Heart right ventricle (tissue), 16 donors: ENCODE data around the gene ZFY. TPM values are rescaled to one million over a fixed set of nuclear protein-coding genes. Genes with fewer than 3 reads are reported as not detected.

Experiments used
- ATAC-seq, 8 donors: fragments of 200-7000 bp; cut with Tn5 transposase; one replicate each; pipeline ENCODE4 v1.9.1; 2020; ENCODE audit warnings: mild to moderate bottlenecking in 8 of 8, moderate library complexity in 8 of 8, moderate number of reproducible peaks in 1 of 8
- DNase-seq, 2 donors: peaks; one replicate each; pipeline ENCODE4 v3.0.0-alpha.2; 2020
- H3K27ac ChIP-seq, 10 donors: fragments of 200-600 bp; sonication (generic) in 2 of 10; one replicate each; pipeline versions ENCODE4 v1.5.0 to v1.8.0; 2020 to 2022; ENCODE audit warnings: mild to moderate bottlenecking in 3 of 10
- H3K27me3 ChIP-seq, 7 donors: fragments of 200-600 bp; one replicate each; pipeline ENCODE4 v1.8.0; 2021 to 2022; ENCODE audit warnings: mild to moderate bottlenecking in 2 of 7
- H3K36me3 ChIP-seq, 9 donors: fragments of 200-600 bp; sonication (generic) in 1 of 9; one replicate each; pipeline versions ENCODE4 v1.5.0 to v1.8.0; 2020 to 2022; ENCODE audit warnings: mild to moderate bottlenecking in 2 of 9
- H3K4me1 ChIP-seq, 9 donors: fragments of 200-600 bp; sonication (generic) in 1 of 9; one replicate each; pipeline versions ENCODE4 v1.5.0 to v1.8.0; 2020 to 2022; ENCODE audit warnings: mild to moderate bottlenecking in 4 of 9
- H3K4me3 ChIP-seq, 10 donors: fragments of 200-600 bp; sonication (generic) in 2 of 10; one replicate each; pipeline versions ENCODE4 v1.5.0 to v1.8.0; 2020 to 2022; ENCODE audit warnings: mild to moderate bottlenecking in 7 of 10, moderate library complexity in 2 of 10
- H3K9me3 ChIP-seq, 11 donors: fragments of 200-600 bp in 10 of 11; sonication (generic) in 2 of 11; one replicate each; pipeline versions ENCODE4 v1.5.0 to v1.8.0; 2013 to 2022; ENCODE audit warnings: mild to moderate bottlenecking in 2 of 11, control low read depth in 1 of 11, moderate library complexity in 1 of 11
- WGBS, 2 donors: extraction: QIAGEN DNeasy Blood & Tissue Kit; methylation state at CpG; one replicate each; pipeline ENCODE4 v1.1.7; 2013; ENCODE audit warnings: inconsistent platforms in 1 of 2; 5-methylcytosine and 5-hydroxymethylcytosine counted together
- intact Hi-C, 10 donors: fragments of 100-400 bp; cut with DNase I; formaldehyde crosslinking; loops; one replicate each; pipeline versions ENCODE4 v1.11.1 to v1.14.2; 2022
- polyA plus RNA-seq, 2 donors: library from polyadenylated mRNA; stranded (reverse); fragments of 200-250 nt; gene quantifications; one replicate each; pipeline ENCODE4 v1.2.3, GENCODE V29; 2013
- total RNA-seq, 10 donors: library from RNA; stranded (reverse); fragmentation: NEBNext Ultra II Directional in 3 of 10; extraction: Animal tissue kit (Norgen Biotek cat#: 25700) in 3 of 10; gene quantifications; one replicate each; pipeline versions ENCODE4 v1.2.1 to v1.2.4, GENCODE V29; 2021 to 2023
- TF ChIP-seq, protein P1 (sequence below), 9 donors: fragments of 200-600 bp; sonication (generic) in 2 of 9; IDR thresholded peaks; one replicate each; pipeline versions ENCODE4 v1.5.0 to v1.8.0; 2021 to 2022; ENCODE audit warnings: antibody characterized with exemption in 9 of 9, mild to moderate bottlenecking in 5 of 9, moderate library complexity in 1 of 9
- donor health status: Arrhythmogenic right ventricular cardiomyopathy.
- donor health status: ischemic (EF 13 %, LVEDD 7.1; RV severe dilation, severe dysfunction).
- donor health status: healthy with polysubstance abuse.
- donor health status: DM: no; HTN: yes; CAD: no.
- donor health status: DM: no; HTN: no; CAD: no.
- donor health status: ischemic (EF 25% LVEDD 6.9; RV normal size, moderate dysfunction).
- donor health status: ischemic (EF 25% LVEDD 5.7; RV mildly dilated, moderate dysfunction).
- donor health status: healthy.
- donor health status: DM: yes; HTN: yes; CAD: no.
- donor health status: Ischemic cardiomyopathy.
- donor health status: ischemic (EF 35%, LVEDD 5.7; RV mildly dilated, moderate dysfunction).
- donor health status: nonischemic (EF 11% LVEDD 7.7; RV severe dilation, severe dysfunction).
- donor health status: DM: yes; HTN: yes; CAD: no.
- donor health status: PGD.
- donor health status: ischemic (EF 29% LVEDD 5.4; RV normal size, mild dysfunction).
- donor health status: nonischemic (EF 23%, LVEDD 6.1; RV moderate dilation, normal function).

ZFY gene
- total and polyA plus RNA-seq, 12 donors, result 2.4 to 17.1 (median 12.2) TPM; not detected in 3

GRCh38 chrY:2934078-2934477 is 1.1 kb upstream of the ZFY start:
- intact Hi-C loops, result loop anchor here in 4 of 10 donors (10.0 kb wide), 2 partner anchors 69 to 89 kb away; partner anchors contain the start of gene RPS4Y1 (in 1 of the 4)
- no peak for ATAC-seq
- TF ChIP-seq, protein P1, sequence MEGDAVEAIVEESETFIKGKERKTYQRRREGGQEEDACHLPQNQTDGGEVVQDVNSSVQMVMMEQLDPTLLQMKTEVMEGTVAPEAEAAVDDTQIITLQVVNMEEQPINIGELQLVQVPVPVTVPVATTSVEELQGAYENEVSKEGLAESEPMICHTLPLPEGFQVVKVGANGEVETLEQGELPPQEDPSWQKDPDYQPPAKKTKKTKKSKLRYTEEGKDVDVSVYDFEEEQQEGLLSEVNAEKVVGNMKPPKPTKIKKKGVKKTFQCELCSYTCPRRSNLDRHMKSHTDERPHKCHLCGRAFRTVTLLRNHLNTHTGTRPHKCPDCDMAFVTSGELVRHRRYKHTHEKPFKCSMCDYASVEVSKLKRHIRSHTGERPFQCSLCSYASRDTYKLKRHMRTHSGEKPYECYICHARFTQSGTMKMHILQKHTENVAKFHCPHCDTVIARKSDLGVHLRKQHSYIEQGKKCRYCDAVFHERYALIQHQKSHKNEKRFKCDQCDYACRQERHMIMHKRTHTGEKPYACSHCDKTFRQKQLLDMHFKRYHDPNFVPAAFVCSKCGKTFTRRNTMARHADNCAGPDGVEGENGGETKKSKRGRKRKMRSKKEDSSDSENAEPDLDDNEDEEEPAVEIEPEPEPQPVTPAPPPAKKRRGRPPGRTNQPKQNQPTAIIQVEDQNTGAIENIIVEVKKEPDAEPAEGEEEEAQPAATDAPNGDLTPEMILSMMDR (IDR thresholded peaks at IDR 0.05), result no peak
- H3K9me3 ChIP-seq, result no peaks in the 10 kb centered on the region
- peaks cover 0 to 36% (median 1%) of the 10 kb centered on the region in 9 donors for H3K4me1 ChIP-seq
- peak in 1 of 2 donors; percentile 4 for DNase-seq
- 14 to 21% methylated on average over 10 of the region's 10 CpGs for WGBS, 2 donors
- H3K36me3 ChIP-seq, result peaks cover 0 to 12% (median 0%) of the 10 kb centered on the region in 9 donors
- H3K27ac ChIP-seq, result peak overlapping the region in 6 of 10 donors; percentile 99 to 100 (median 99)
- peak overlapping the region in 6 of 10 donors; percentile 66 to 76 (median 74) for H3K4me3 ChIP-seq
- H3K27me3 ChIP-seq, result no peaks in the 10 kb centered on the region

DNA sequence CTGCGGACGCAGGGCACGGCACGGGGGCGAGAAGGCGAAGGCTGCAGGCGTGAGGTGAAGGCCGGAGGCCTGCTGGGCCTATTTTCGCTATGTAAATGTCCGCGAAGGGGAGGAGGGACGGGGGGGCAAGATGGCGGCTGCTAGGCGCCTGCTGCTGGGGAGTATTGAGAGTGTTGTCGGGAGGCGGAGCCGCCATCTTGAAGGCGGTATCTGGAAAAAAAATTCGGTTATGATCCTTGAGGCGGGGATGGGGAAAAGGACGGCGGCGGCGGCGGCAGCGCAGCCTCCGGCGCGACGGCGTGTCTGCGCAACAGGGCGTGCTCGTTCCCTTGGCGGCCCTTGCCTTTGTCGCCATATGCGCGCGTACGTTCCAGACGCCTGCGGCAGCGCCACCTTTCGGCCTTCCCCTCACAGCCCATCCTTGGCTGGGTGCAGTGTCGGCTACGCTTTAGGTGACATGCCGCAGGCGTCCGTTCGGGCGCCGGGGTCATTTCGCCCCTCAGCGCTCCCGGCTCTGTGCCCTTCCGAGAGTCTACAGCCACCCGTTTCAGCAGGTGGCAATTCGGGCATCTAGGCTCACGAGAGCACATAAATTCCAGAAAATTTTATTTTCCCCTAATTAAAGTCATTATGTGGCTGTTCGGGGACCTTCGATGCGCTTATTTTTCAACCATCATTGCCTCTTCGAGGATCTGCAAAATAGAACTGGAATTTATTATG is 695 bp downstream of the ZFY start:
- peaks cover 0 to 53% (median 8%) of the 10 kb centered on the region in 9 donors for H3K4me1 ChIP-seq
- peak in 5 of 8 donors; percentile 92 to 96 (median 96) for ATAC-seq
- WGBS, 2 donors, result 0 to 1% methylated on average over 41 to 63 of the region's 63 CpGs
- TF ChIP-seq, protein P1 (IDR thresholded peaks at IDR 0.05), result peak in 6 of 9 donors; percentile 51 to 84 (median 70)
- peak overlapping the region in 7 of 10 donors; percentile 97 to 100 (median 99) for H3K27ac ChIP-seq
- H3K36me3 ChIP-seq, result peaks cover 0 to 12% (median 0%) of the 10 kb centered on the region in 9 donors
- peak; percentile 87 to 88 for DNase-seq
- H3K27me3 ChIP-seq, result no peaks in the 10 kb centered on the region
- no peaks in the 10 kb centered on the region for H3K9me3 ChIP-seq
- peak overlapping the region in 8 of 10 donors; percentile 21 to 76 (median 70) for H3K4me3 ChIP-seq
- intact Hi-C loops, result loop anchor here in 4 of 10 donors (5.0 to 10.0 kb wide), 3 partner anchors 66 to 91 kb away; partner anchors contain the start of gene RPS4Y1 (in 1 of the 4)

- Histone ChIP-seq H3K27ac (peak overlapping the region in 6 of 10 donors; percentile 97 to 100 (median 99)), H3K4me1 (peaks cover 0 to 53% (median 8%) of the 10 kb centered on the region in 9 donors), H3K9me3 (no peaks in the 10 kb centered on the region), H3K27me3 (no peaks in the 10 kb centered on the region), H3K4me3 (peak overlapping the region in 6 of 10 donors; percentile 66 to 76 (median 74)), H3K36me3 (peaks cover 0 to 12% (median 0%) of the 10 kb centered on the region in 9 donors)
- 1 to 2% methylated on average over 6 of the region's 6 CpGs for WGBS, 2 donors
- ATAC-seq (no peak), DNase-seq (no peak)
- TF ChIP-seq, protein P1 (IDR thresholded peaks at IDR 0.05), result no peak
- intact Hi-C loops, result loop anchor here in 4 of 10 donors (5.0 to 10.0 kb wide), 3 partner anchors 66 to 92 kb away; partner anchors contain the start of gene RPS4Y1 (in 1 of the 4)
Measured at GRCh38 chrY:2936436-2936750, 1.2 kb downstream of the ZFY start.

DNA sequence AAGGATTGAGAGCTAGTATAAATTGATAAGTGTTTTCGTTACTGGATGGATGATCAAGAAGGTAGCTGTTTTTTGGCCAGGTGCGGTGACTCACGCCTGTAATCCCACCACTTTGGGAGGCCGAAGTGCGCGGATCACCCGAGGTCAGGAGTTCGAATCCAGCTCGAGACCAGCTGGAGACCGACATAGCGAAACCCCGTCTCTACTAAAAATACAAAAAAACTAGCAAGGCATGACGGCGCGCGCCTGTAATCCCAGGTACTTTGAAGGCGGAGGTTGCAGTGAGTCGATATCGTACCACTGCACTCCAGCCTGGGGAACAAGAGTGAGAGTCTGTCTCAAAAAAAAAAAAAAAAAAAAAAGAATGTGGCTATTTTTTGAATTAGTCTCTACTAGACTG is 2.0 kb downstream of the ZFY start:
- DNase-seq (no peak), ATAC-seq (no peak)
- H3K27me3 ChIP-seq, result no peaks in the 10 kb centered on the region
- H3K36me3 ChIP-seq, result peaks cover 0 to 8% (median 0%) of the 10 kb centered on the region in 9 donors
- TF ChIP-seq, protein P1 (IDR thresholded peaks at IDR 0.05), result no peak
- 93 to 94% methylated on average over 19 of the region's 19 CpGs for WGBS, 2 donors
- intact Hi-C loops, result loop anchor here in 4 of 10 donors (5.0 to 10.0 kb wide), 3 partner anchors 65 to 92 kb away; partner anchors contain the start of gene RPS4Y1 (in 1 of the 4)
- no peaks in the 10 kb centered on the region for H3K9me3 ChIP-seq
- peak overlapping the region in 2 of 10 donors; percentile 66 to 75 for H3K4me3 ChIP-seq
- H3K4me1 ChIP-seq, result peaks cover 0 to 53% (median 8%) of the 10 kb centered on the region in 9 donors
- H3K27ac ChIP-seq, result peak overlapping the region in 1 of 10 donors; percentile 100
